NB4 (cell line): ENCODE results near the gene MYOD1.

Source experiments
- CTCF ChIP-seq: IDR thresholded peaks from one replicate; pipeline ENCODE4 v1.5.1; 2012; ENCODE audit warnings: low read depth, low read length
- MAX ChIP-seq: IDR thresholded peaks from 2 replicates; pipeline ENCODE4 v1.6.1; 2011; ENCODE audit warnings: low read depth, low read length
- MYC ChIP-seq: IDR thresholded peaks from 2 replicates; pipeline ENCODE4 v1.6.1; 2011; ENCODE audit warnings: low read depth, low read length
- POLR2A ChIP-seq: IDR thresholded peaks from 2 replicates; pipeline ENCODE4 v1.6.1; 2011; ENCODE audit warnings: mild to moderate bottlenecking; ENCODE audit not compliant: insufficient read length; ENCODE audit errors: extremely low read depth

- TF ChIP-seq MAX (no peak), CTCF (no peak), POLR2A (no peak), MYC (no peak)
Measured at GRCh38 chr11:17699147-17700114, 19.9 kb upstream of the MYOD1 start.
